MM.1S (cell line): ENCODE results near the gene RPS6KA3.

ENCODE experiments used
- DNase-seq: peaks from one replicate; pipeline ENCODE4 v3.0.0-alpha.2; 2015
- H2AFZ ChIP-seq: fragments of 300-600 bp; sonication (generic); 2 replicates; pipeline ENCODE4 v1.6.0; 2016; ENCODE audit warnings: antibody characterized with exemption, low read length
- H3F3A ChIP-seq: fragments of 300-600 bp; sonication (generic); 2 replicates; pipeline ENCODE4 v1.6.1; 2016; ENCODE audit warnings: mild to moderate bottlenecking, antibody characterized with exemption, low read length, moderate library complexity, mixed read lengths; ENCODE audit not compliant: insufficient read depth
- H3K27ac ChIP-seq: fragments of 300-600 bp; sonication (generic); 2 replicates; pipeline ENCODE4 v1.5.1; 2016; ENCODE audit warnings: mild to moderate bottlenecking, low read length
- H3K27me3 ChIP-seq: fragments of 300-600 bp; sonication (generic); replicated peaks from 2 replicates; pipeline ENCODE4 v1.6.0; 2016; ENCODE audit warnings: low read length; ENCODE audit not compliant: insufficient read depth
- H3K36me3 ChIP-seq: fragments of 300-600 bp; sonication (generic); replicated peaks from 2 replicates; pipeline ENCODE4 v1.6.1; 2016; ENCODE audit warnings: mild to moderate bottlenecking, low read length, mixed read lengths; ENCODE audit not compliant: insufficient read depth
- H3K4me1 ChIP-seq: fragments of 300-600 bp; sonication (generic); 2 replicates; pipeline ENCODE4 v1.6.1; 2016; ENCODE audit warnings: low read length, mixed read lengths
- H3K4me2 ChIP-seq: fragments of 300-600 bp; sonication (generic); 2 replicates; pipeline ENCODE4 v1.6.0; 2016; ENCODE audit warnings: low read depth, low read length
- H3K4me3 ChIP-seq: fragments of 300-600 bp; sonication (generic); 2 replicates; pipeline ENCODE4 v1.5.1; 2016; ENCODE audit warnings: low read length, mixed read lengths
- H3K79me2 ChIP-seq: fragments of 300-600 bp; sonication (generic); 2 replicates; pipeline ENCODE4 v1.6.1; 2016; ENCODE audit warnings: mixed run types, low read length, mixed read lengths
- H3K9ac ChIP-seq: fragments of 300-600 bp; sonication (generic); 2 replicates; pipeline ENCODE4 v1.6.1; 2016; ENCODE audit warnings: low read length, mixed read lengths
- H3K9me2 ChIP-seq: fragments of 300-600 bp; sonication (generic); replicated peaks from 2 replicates; pipeline ENCODE4 v1.6.1; 2016; ENCODE audit warnings: mild to moderate bottlenecking, low read length, mixed read lengths; ENCODE audit not compliant: insufficient read depth
- H3K9me3 ChIP-seq: fragments of 300-600 bp; sonication (generic); replicated peaks from 2 replicates; pipeline ENCODE4 v1.6.1; 2016; ENCODE audit warnings: mild to moderate bottlenecking, low read length, mixed read lengths; ENCODE audit not compliant: insufficient read depth
- H4K20me1 ChIP-seq: fragments of 300-600 bp; sonication (generic); 2 replicates; pipeline ENCODE4 v1.6.1; 2016; ENCODE audit warnings: mild to moderate bottlenecking, low read length, moderate library complexity, mixed read lengths; ENCODE audit not compliant: insufficient read depth
- CTCF ChIP-seq: fragments of 300-600 bp; sonication (generic); IDR thresholded peaks from 2 replicates; pipeline ENCODE4 v1.5.1; 2016; ENCODE audit warnings: antibody characterized with exemption, low read length, mixed read lengths
- EZH2 ChIP-seq: fragments of 300-600 bp; sonication (generic); optimal IDR thresholded peaks from 2 replicates; pipeline ENCODE3; 2017; ENCODE audit warnings: low read depth, mild to moderate bottlenecking, antibody characterized with exemption, low read length, mixed read lengths
- EZH2phosphoT487 ChIP-seq: fragments of 300-600 bp; sonication (generic); IDR thresholded peaks from 2 replicates; pipeline ENCODE4 v1.6.1; 2018; ENCODE audit warnings: antibody characterized with exemption, low read length

RPS6KA3 gene

GRCh38 chrX:20212486-20213089, 54.1 kb downstream of the RPS6KA3 start:
- H3K9ac ChIP-seq = no peak overlapping the region
- no peaks in the 10 kb centered on the region for H3K36me3 ChIP-seq
- H3K4me3 ChIP-seq = no peak overlapping the region
- no peaks in the 10 kb centered on the region for H3K27me3 ChIP-seq
- no peak for DNase-seq
- H3K9me2 ChIP-seq = no peaks in the 10 kb centered on the region
- no peaks in the 10 kb centered on the region for H3K9me3 ChIP-seq
- TF ChIP-seq EZH2phosphoT487 (no peak), CTCF (no peak), EZH2 (no peak)
- H3K79me2 ChIP-seq = 0 out of 2 replicates have a peak, but pooled peaks cover 3% of the 10 kb centered on the region
- H3K27ac ChIP-seq = no peak overlapping the region
- no peak overlapping the region for H3K4me2 ChIP-seq
- 0 out of 2 replicates have a peak, but pooled peaks cover 4% of the 10 kb centered on the region for H3K4me1 ChIP-seq
- no peak overlapping the region for H2AFZ ChIP-seq
- H3F3A ChIP-seq = no peaks in the 10 kb centered on the region
- no peaks in the 10 kb centered on the region for H4K20me1 ChIP-seq

- DNase-seq = no peak
- H3K79me2 ChIP-seq = 0 out of 2 replicates have a peak, but pooled peaks cover 3% of the 10 kb centered on the region
- H3K4me3 ChIP-seq = no peak overlapping the region
Measured at GRCh38 chrX:20211261-20211786, 55.4 kb downstream of the RPS6KA3 start.

GRCh38 chrX:20205927-20206708, 60.6 kb downstream of the RPS6KA3 start:
- Histone ChIP-seq H3K27me3 (no peaks in the 10 kb centered on the region), H3K9ac (no peak overlapping the region)
- DNase-seq = no peak

More at GRCh38 chrX:20211261-20211786, 55.4 kb downstream of the RPS6KA3 start:
- Histone ChIP-seq H3K36me3 (no peaks in the 10 kb centered on the region), H3K4me2 (no peak overlapping the region), H2AFZ (no peak overlapping the region), H3K4me1 (0 out of 2 replicates have a peak, but pooled peaks cover 4% of the 10 kb centered on the region), H3F3A (no peaks in the 10 kb centered on the region), H4K20me1 (no peaks in the 10 kb centered on the region), H3K27me3 (no peaks in the 10 kb centered on the region), H3K9me2 (no peaks in the 10 kb centered on the region), H3K9ac (no peak overlapping the region), H3K9me3 (no peaks in the 10 kb centered on the region), H3K27ac (no peak overlapping the region)
- TF ChIP-seq CTCF (no peak), EZH2 (no peak), EZH2phosphoT487 (no peak)

More at GRCh38 chrX:20205927-20206708, 60.6 kb downstream of the RPS6KA3 start:
- Histone ChIP-seq H3K9me3 (no peaks in the 10 kb centered on the region), H3K36me3 (no peaks in the 10 kb centered on the region), H3K79me2 (no peaks in the 10 kb centered on the region), H3K27ac (no peak overlapping the region), H3K9me2 (no peaks in the 10 kb centered on the region), H3K4me3 (no peak overlapping the region), H2AFZ (no peak overlapping the region), H4K20me1 (no peaks in the 10 kb centered on the region), H3K4me2 (no peak overlapping the region), H3F3A (no peaks in the 10 kb centered on the region), H3K4me1 (no peaks in the 10 kb centered on the region)
- TF ChIP-seq CTCF (no peak), EZH2phosphoT487 (no peak), EZH2 (no peak)
